GM19099 (cell line): Measurements from ENCODE around the gene TNP2.

ENCODE experiments used
- POLR2A ChIP-seq: IDR thresholded peaks from 3 replicates; pipeline ENCODE4 v1.6.1; 2011; ENCODE audit warnings: low read depth; ENCODE audit not compliant: insufficient read length; ENCODE audit errors: extremely low read depth

Gene TNP2

GRCh38 chr16:11272921-11273720 lies 4.0 kb upstream of the TNP2 start, which contains the start of gene PRM3:
Gene PRM3 (minus strand): TSS chr16:11273629. CDS start chr16:11273595, 34 bp downstream.
- no peak for TF ChIP-seq POLR2A

DNA sequence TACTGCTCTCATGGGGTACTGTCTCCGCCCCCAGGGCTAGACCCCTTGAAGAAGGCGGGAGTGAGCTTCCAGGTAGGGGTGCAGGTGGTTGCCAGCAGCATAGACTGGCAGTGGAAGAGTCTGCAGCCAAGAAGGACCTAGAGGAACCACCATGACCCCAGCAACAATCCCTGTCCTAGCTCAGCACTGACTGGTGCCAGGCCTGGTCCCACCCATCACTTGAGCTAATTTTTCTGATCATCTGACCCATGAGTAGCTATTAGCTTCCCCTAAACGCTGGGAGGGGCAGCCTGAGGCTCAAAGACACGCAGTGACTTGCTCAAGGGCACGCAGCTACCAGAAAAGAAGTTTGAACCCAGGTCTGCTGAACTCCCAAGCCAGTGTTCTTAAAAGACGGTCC lies 3.4 kb upstream of the TNP2 start:
- TF ChIP-seq POLR2A = no peak

DNA sequence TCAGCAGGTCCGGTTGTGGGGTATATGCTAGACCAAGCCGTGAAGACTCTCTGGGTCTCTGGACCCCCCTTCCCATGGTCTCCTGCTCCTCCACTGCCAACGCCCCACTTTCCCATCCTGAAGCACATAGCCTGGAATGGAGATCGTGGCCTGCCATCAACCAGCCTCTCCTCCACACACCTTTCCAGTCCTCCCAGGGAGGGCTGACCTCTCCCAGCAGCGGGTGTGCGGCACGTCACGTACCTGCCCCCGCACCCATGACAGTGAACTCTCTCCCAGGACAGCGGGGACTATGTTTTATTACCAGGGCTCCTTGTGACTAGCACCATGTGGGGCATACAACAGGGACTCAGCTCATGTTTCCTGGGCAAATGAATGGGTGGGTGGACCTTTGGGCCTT lies 2.5 kb upstream of the TNP2 start:
- no peak for TF ChIP-seq POLR2A

GRCh38 chr16:11270602-11271162 lies 1.6 kb upstream of the TNP2 start:
- TF ChIP-seq POLR2A = no peak

- TF ChIP-seq POLR2A = no peak
Measured at GRCh38 chr16:11265124-11265523, 4.0 kb downstream of the TNP2 start.

- TF ChIP-seq POLR2A = no peak
Measured at GRCh38 chr16:11264155-11264832, 4.8 kb downstream of the TNP2 start.

GRCh38 chr16:11263737-11264136 lies 5.4 kb downstream of the TNP2 start:
- no peak for TF ChIP-seq POLR2A

DNA sequence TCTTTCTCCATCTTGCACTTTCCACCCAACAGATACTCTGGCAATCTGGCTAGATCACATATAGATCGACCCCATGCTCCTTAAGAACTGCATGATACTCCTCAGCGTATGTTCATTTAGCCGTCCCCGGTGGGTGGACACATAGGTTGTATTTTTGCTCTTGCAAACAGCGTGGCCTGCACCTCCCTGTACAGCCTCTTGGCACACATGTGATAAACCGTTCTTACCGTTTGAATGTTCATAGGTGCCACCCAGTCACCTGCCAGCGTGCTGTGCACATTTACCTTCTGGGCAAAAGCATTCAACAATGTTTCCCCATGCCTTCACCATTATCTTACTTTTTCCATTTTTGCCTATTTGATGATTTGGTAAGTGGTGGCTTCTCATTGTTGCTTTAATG lies 6.2 kb downstream of the TNP2 start:
- no peak for TF ChIP-seq POLR2A

DNA sequence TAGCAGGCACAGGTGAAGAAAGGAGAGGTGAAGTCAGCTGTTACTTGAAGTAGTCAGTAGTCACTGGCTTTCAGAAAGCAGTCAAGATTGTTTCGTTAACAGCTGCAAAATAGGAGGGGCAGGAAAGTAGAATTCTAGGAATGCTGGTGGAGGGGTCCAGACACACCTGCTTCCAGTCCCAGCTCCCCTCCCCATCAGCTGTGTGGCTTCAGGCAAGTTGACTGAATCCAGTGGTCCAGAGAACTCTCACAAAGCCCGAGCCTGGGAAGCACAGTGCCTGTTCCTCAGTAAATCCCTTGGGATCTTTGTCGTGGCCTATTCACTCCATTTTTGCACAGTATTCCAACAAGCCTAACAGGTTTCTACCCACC lies 8.5 kb downstream of the TNP2 start:
- no peak for TF ChIP-seq POLR2A

- TF ChIP-seq POLR2A = no peak
Measured at GRCh38 chr16:11259655-11260595, 9.2 kb downstream of the TNP2 start.

GRCh38 chr16:11258553-11259492 lies 10.3 kb downstream of the TNP2 start:
- no peak for TF ChIP-seq POLR2A

- TF ChIP-seq POLR2A = no peak
Measured at GRCh38 chr16:11257131-11257938, 11.8 kb downstream of the TNP2 start.

DNA sequence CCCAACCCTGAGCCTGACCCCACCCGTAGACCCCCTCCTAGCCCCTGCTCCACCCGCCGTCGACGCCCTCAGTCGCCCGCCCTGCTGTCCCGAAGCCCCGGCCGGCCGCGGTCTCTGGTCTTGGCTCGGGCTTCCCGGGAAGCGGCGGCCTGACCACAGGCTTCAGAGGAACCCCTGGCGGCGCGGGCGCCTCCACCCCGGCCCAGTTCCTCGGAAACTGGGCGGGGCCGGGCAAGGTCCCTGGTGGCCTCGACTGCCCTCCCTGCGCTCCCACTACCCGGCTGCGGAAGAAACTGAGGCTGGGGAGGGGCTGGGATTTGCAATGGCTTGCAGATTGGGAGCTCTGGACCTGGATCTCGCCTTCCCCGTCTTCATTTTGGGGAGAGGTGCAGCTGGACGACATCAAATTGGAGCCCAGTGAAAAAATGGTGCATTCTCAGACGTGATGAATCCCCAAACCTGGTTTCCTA lies 12.4 kb downstream of the TNP2 start:
- TF ChIP-seq POLR2A = no peak
